ENCODE measurements around the gene GAD2.

GRCh38 chr10:26269754-26270153 lies 53.2 kb downstream of the GAD2 start:
- TF ChIP-seq, protein P1, sequence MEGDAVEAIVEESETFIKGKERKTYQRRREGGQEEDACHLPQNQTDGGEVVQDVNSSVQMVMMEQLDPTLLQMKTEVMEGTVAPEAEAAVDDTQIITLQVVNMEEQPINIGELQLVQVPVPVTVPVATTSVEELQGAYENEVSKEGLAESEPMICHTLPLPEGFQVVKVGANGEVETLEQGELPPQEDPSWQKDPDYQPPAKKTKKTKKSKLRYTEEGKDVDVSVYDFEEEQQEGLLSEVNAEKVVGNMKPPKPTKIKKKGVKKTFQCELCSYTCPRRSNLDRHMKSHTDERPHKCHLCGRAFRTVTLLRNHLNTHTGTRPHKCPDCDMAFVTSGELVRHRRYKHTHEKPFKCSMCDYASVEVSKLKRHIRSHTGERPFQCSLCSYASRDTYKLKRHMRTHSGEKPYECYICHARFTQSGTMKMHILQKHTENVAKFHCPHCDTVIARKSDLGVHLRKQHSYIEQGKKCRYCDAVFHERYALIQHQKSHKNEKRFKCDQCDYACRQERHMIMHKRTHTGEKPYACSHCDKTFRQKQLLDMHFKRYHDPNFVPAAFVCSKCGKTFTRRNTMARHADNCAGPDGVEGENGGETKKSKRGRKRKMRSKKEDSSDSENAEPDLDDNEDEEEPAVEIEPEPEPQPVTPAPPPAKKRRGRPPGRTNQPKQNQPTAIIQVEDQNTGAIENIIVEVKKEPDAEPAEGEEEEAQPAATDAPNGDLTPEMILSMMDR (IDR thresholded peaks at IDR 0.05): peak; percentile 48
- TF ChIP-seq RFX5 (IDR thresholded peaks at IDR 0.05; ENCODE audit: low read length) (no peak), SMC3 (IDR thresholded peaks at IDR 0.05; ENCODE audit: low read depth, low read length) (no peak), TAF1 (IDR thresholded peaks at IDR 0.05; ENCODE audit: borderline replicate concordance, low read depth, low read length) (no peak), JUND (IDR thresholded peaks at IDR 0.05) (no peak), RAD21 (IDR thresholded peaks at IDR 0.05; ENCODE audit: low read length) (peak; percentile 59), GABPA (IDR thresholded peaks at IDR 0.05; ENCODE audit: low read depth) (no peak)
